SU-DHL-6 (cell line): ENCODE measurements around the gene RB1.

Experiments used
- H2AFZ ChIP-seq: fragments of 200-600 bp; sonication (generic); 2 replicates; pipeline ENCODE4 v1.6.1; 2014; ENCODE audit warnings: low read depth, mild to moderate bottlenecking, moderate library complexity, mixed read lengths, antibody characterized with exemption, low read length; ENCODE audit not compliant: severe bottlenecking
- H3F3A ChIP-seq: fragments of 200-600 bp; shearing (Covaris generic); 2 replicates; pipeline ENCODE4 v1.6.0; 2016; ENCODE audit warnings: antibody characterized with exemption, mild to moderate bottlenecking; ENCODE audit not compliant: insufficient read depth
- H3K27ac ChIP-seq: fragments of 200-600 bp; sonication (generic); 2 replicates; pipeline ENCODE4 v1.5.1; 2016; ENCODE audit warnings: low read depth, mild to moderate bottlenecking, low read length, moderate library complexity, mixed read lengths
- H3K27me3 ChIP-seq: fragments of 200-600 bp; sonication (generic), shearing (Covaris generic); 2 replicates; pipeline ENCODE4 v1.6.0; 2014; ENCODE audit warnings: mild to moderate bottlenecking, low read length
- H3K36me3 ChIP-seq: fragments of 200-600 bp; sonication (generic); 2 replicates; pipeline ENCODE4 v1.6.1; 2014; ENCODE audit warnings: mild to moderate bottlenecking, low read length, mixed read lengths
- H3K4me2 ChIP-seq: fragments of 300-600, 200-600 bp; shearing (Covaris generic), sonication (generic); 2 replicates; pipeline ENCODE4 v1.6.0; 2014; ENCODE audit warnings: low read length, low read depth, mild to moderate bottlenecking; ENCODE audit not compliant: poor library complexity, severe bottlenecking
- H3K4me3 ChIP-seq: fragments of 200-600 bp; sonication (generic); 2 replicates; pipeline ENCODE4 v1.5.1; 2014; ENCODE audit warnings: antibody characterized with exemption, low read length, mild to moderate bottlenecking, mixed read lengths; ENCODE audit not compliant: insufficient read depth, poor library complexity, severe bottlenecking
- H3K79me2 ChIP-seq: fragments of 200-600 bp; sonication (generic); 2 replicates; pipeline ENCODE4 v1.6.1; 2014; ENCODE audit warnings: mild to moderate bottlenecking, low read length, moderate library complexity; ENCODE audit not compliant: insufficient read depth
- H3K9ac ChIP-seq: fragments of 200-600 bp; sonication (generic); 2 replicates; pipeline ENCODE4 v1.7.0; 2014; ENCODE audit warnings: mild to moderate bottlenecking, low read length
- H3K9me2 ChIP-seq: fragments of 200-600 bp; sonication (generic); replicated peaks from 2 replicates; pipeline ENCODE4 v1.6.1; 2014; ENCODE audit warnings: low read length; ENCODE audit not compliant: insufficient read depth
- H3K9me3 ChIP-seq: fragments of 200-600 bp; sonication (generic); 2 replicates; pipeline ENCODE4 v1.6.1; 2014; ENCODE audit warnings: low read length, mixed read lengths; ENCODE audit not compliant: insufficient read depth
- H4K20me1 ChIP-seq: fragments of 200-600 bp; sonication (generic); 2 replicates; pipeline ENCODE4 v1.6.1; 2014; ENCODE audit warnings: low read depth, mild to moderate bottlenecking, antibody characterized with exemption, low read length, moderate library complexity, mixed read lengths
- EZH2phosphoT487 ChIP-seq: fragments of 200-600 bp; sonication (generic), shearing (Covaris generic); conservative IDR thresholded peaks from 2 replicates; pipeline ENCODE4 v1.6.1; 2018; ENCODE audit warnings: mild to moderate bottlenecking, antibody characterized with exemption, low read length, moderate library complexity, mixed read lengths
- TF ChIP-seq, protein P1 (sequence below): fragments of 200-600 bp; sonication (generic); IDR thresholded peaks from one replicate; pipeline ENCODE4 v1.5.1; 2017; ENCODE audit warnings: antibody characterized with exemption, mild to moderate bottlenecking, low read length, moderate library complexity; ENCODE audit not compliant: insufficient read depth, poor library complexity, severe bottlenecking

The RB1 gene

DNA sequence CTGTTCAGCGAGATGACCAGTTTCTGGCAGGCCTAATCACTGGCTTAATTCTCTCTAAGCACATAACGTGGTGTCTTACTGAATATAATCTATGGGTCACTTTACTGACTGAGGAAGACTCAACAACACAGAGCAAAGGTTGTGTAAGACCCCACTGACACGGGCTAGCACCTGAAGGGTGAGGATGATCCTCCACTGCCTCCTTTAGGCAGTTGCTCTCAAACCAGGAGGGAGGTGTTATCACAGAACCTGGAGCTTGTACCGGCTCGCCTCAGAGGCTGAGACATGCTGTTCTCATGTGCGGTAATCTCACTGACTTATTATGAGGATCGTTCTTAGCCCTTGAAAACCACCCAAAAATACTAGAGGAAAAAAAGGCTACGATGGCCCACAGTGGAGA, 201.1 kb downstream of the RB1 start:
- H2AFZ ChIP-seq, result no peak overlapping the region
- peak overlapping the region; percentile 79; the same call in 1 of the 2 replicates for H3K27ac ChIP-seq
- H4K20me1 ChIP-seq, result no peaks in the 10 kb centered on the region
- TF ChIP-seq, protein P1, sequence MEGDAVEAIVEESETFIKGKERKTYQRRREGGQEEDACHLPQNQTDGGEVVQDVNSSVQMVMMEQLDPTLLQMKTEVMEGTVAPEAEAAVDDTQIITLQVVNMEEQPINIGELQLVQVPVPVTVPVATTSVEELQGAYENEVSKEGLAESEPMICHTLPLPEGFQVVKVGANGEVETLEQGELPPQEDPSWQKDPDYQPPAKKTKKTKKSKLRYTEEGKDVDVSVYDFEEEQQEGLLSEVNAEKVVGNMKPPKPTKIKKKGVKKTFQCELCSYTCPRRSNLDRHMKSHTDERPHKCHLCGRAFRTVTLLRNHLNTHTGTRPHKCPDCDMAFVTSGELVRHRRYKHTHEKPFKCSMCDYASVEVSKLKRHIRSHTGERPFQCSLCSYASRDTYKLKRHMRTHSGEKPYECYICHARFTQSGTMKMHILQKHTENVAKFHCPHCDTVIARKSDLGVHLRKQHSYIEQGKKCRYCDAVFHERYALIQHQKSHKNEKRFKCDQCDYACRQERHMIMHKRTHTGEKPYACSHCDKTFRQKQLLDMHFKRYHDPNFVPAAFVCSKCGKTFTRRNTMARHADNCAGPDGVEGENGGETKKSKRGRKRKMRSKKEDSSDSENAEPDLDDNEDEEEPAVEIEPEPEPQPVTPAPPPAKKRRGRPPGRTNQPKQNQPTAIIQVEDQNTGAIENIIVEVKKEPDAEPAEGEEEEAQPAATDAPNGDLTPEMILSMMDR, result no peak
- TF ChIP-seq EZH2phosphoT487, result no peak
- H3F3A ChIP-seq, result no peaks in the 10 kb centered on the region
- H3K79me2 ChIP-seq, result no peaks in the 10 kb centered on the region
- no peaks in the 10 kb centered on the region for H3K36me3 ChIP-seq
- H3K9me2 ChIP-seq, result no peaks in the 10 kb centered on the region
- H3K4me2 ChIP-seq, result peak overlapping the region; percentile 57
- H3K27me3 ChIP-seq, result no peaks in the 10 kb centered on the region
- no peaks in the 10 kb centered on the region for H3K9me3 ChIP-seq
- no peak overlapping the region for H3K4me3 ChIP-seq
- H3K9ac ChIP-seq, result no peak overlapping the region

DNA sequence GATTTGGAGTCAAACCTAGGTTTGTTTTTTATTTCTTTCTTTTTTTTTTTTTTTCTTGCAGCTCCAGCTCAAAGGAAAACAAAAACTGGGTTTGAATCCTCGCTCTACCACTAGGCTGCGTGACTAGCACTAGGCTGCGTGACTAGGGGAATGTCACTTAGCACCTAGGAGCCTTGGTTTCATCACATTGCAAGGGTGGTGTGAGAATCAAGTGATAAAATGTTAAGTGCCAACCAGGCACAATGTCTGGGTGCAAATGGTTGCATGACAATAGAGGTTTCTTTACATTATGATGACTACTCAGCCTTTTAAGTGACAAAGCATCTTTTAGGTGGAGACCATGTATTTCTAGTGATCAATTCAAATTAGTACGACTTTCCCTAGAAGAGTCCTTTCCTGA, 201.5 kb downstream of the RB1 start:
- Histone ChIP-seq H3K9me2 (no peaks in the 10 kb centered on the region), H3K4me3 (no peak overlapping the region), H3K9ac (peak overlapping the region; percentile 42), H2AFZ (peak overlapping the region; percentile 17), H3K9me3 (no peaks in the 10 kb centered on the region), H3K36me3 (peaks cover under 1% of the 10 kb centered on the region; the same call in 1 of the 2 replicates), H3K27ac (peak overlapping the region; percentile 79), H3F3A (no peaks in the 10 kb centered on the region), H3K27me3 (no peaks in the 10 kb centered on the region), H4K20me1 (no peaks in the 10 kb centered on the region), H3K79me2 (no peaks in the 10 kb centered on the region), H3K4me2 (peak overlapping the region; percentile 57)
- TF ChIP-seq, protein P1, result no peak
- no peak for TF ChIP-seq EZH2phosphoT487

DNA sequence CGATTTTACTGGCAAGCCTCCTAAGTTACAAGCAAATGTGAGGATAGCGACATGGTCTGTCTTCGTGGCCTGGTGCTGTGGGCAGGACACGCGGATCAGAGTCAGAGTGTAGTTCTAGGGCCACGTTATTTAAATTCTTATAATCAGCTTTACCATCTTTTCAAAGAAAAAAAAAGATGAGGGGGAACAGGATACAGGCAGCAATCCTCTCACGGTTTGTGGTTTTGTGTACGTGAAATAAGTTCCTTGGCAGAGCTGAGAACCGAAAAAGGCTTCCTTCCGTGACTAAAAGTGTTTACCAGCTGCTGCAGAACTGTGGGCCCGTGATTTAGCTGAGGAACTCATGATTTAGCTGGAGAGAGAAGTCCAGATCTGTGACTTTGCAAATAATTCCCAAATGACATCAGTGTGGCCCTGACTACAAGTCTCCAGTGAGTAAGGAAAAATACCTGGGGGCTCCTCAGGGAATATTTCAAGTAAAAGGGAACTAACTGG, 202.1 kb downstream of the RB1 start:
- Histone ChIP-seq H3F3A (no peaks in the 10 kb centered on the region), H2AFZ (peak overlapping the region; percentile 17), H3K9me2 (no peaks in the 10 kb centered on the region), H3K9ac (peak overlapping the region; percentile 42), H3K27ac (peak overlapping the region; percentile 79), H3K9me3 (no peaks in the 10 kb centered on the region), H4K20me1 (no peaks in the 10 kb centered on the region), H3K36me3 (peaks cover 2% of the 10 kb centered on the region; the same call in 1 of the 2 replicates), H3K79me2 (no peaks in the 10 kb centered on the region), H3K4me2 (peak overlapping the region; percentile 57), H3K27me3 (no peaks in the 10 kb centered on the region), H3K4me3 (no peak overlapping the region)
- TF ChIP-seq, protein P1, result no peak
- no peak for TF ChIP-seq EZH2phosphoT487
